Measurements from ENCODE around the gene ZBTB16. TPM values are rescaled to one million over a fixed set of nuclear protein-coding genes. Genes with fewer than 3 reads are reported as not detected.

The ZBTB16 gene
- total RNA-seq, 2 experiments from 2014 or later, result 19.1 to 20.6 TPM

- no peaks in the 10 kb centered on the region for H3K9me3 Mint-ChIP-seq
- Histone ChIP-seq H3K4me3 (ENCODE audit: low read length) (no peak overlapping the region), H3K27ac (ENCODE audit: low read depth in 1 of 2, low read length in 2 of 2) (no peak overlapping the region), H3K4me1 (ENCODE audit: insufficient read depth, low read length) (no peaks in the 10 kb centered on the region), H3K9me3 (ENCODE audit: control insufficient read depth in 1 of 2, insufficient read depth in 1 of 2, low read length in 2 of 2) (peaks cover 0 to 3% of the 10 kb centered on the region in 2 experiments), H3K27me3 (ENCODE audit: control insufficient read depth in 1 of 2, insufficient read depth in 2 of 2, low read length in 2 of 2) (peaks cover 26 to 41% of the 10 kb centered on the region in 2 experiments), H3K36me3 (ENCODE audit: insufficient read depth, low read length) (no peaks in the 10 kb centered on the region)
- no peak overlapping the region for H3K4me3 Mint-ChIP-seq
- peaks cover 70% of the 10 kb centered on the region for H3K27me3 Mint-ChIP-seq
- ATAC-seq (ENCODE audit: poor library complexity) (no peak), DNase-seq (no peak)
- intact Hi-C loops (cut with DNase I, micrococcal nuclease), result no loop called here
- POLR2A ChIA-PET, result no interaction called here
- H3K27ac Mint-ChIP-seq, result no peak overlapping the region
- H3K36me3 Mint-ChIP-seq (ENCODE audit: low read depth), result no peaks in the 10 kb centered on the region
- CTCF ChIA-PET, result no interaction called here
- no peaks in the 10 kb centered on the region for H3K4me1 Mint-ChIP-seq (ENCODE audit: low read depth)
- no peak for TF ChIP-seq CTCF (IDR thresholded peaks at IDR 0.05)
These were observed 213.6 kb downstream of the ZBTB16 start for GRCh38 chr11:114273071-114273470.

- H3K27me3 Mint-ChIP-seq, result peaks cover 73% of the 10 kb centered on the region
- H3K36me3 Mint-ChIP-seq (ENCODE audit: low read depth), result no peaks in the 10 kb centered on the region
- TF ChIP-seq CTCF (IDR thresholded peaks at IDR 0.05), result no peak
- ChIA-PET POLR2A (no interaction called here), CTCF (no interaction called here)
- DNase-seq (no peak), ATAC-seq (ENCODE audit: poor library complexity) (no peak)
- intact Hi-C loops (cut with DNase I, micrococcal nuclease), result no loop called here
- H3K27me3 ChIP-seq (ENCODE audit: control insufficient read depth in 1 of 2, insufficient read depth in 2 of 2, low read length in 2 of 2), result peaks cover 26 to 41% of the 10 kb centered on the region in 2 experiments
- H3K27ac Mint-ChIP-seq, result no peak overlapping the region
- H3K4me1 Mint-ChIP-seq (ENCODE audit: low read depth), result no peaks in the 10 kb centered on the region
- H3K9me3 Mint-ChIP-seq, result no peaks in the 10 kb centered on the region
- no peak overlapping the region for H3K27ac ChIP-seq (ENCODE audit: low read depth in 1 of 2, low read length in 2 of 2)
- no peaks in the 10 kb centered on the region for H3K4me1 ChIP-seq (ENCODE audit: insufficient read depth, low read length)
- no peak overlapping the region for H3K4me3 Mint-ChIP-seq
- H3K9me3 ChIP-seq (ENCODE audit: control insufficient read depth in 1 of 2, insufficient read depth in 1 of 2, low read length in 2 of 2), result peaks cover 0 to 3% of the 10 kb centered on the region in 2 experiments
- no peaks in the 10 kb centered on the region for H3K36me3 ChIP-seq (ENCODE audit: insufficient read depth, low read length)
- H3K4me3 ChIP-seq (ENCODE audit: low read length), result no peak overlapping the region
These were observed 214.6 kb downstream of the ZBTB16 start for GRCh38 chr11:114273890-114274635.

GRCh38 chr11:114274637-114275036 is 215.1 kb downstream of the ZBTB16 start:
- Histone ChIP-seq H3K9me3 (ENCODE audit: control insufficient read depth in 1 of 2, insufficient read depth in 1 of 2, low read length in 2 of 2) (peaks cover 0 to 3% of the 10 kb centered on the region in 2 experiments), H3K4me1 (ENCODE audit: insufficient read depth, low read length) (no peaks in the 10 kb centered on the region), H3K27me3 (ENCODE audit: control insufficient read depth in 1 of 2, insufficient read depth in 2 of 2, low read length in 2 of 2) (peaks cover 26 to 41% of the 10 kb centered on the region in 2 experiments), H3K4me3 (ENCODE audit: low read length) (no peak overlapping the region), H3K27ac (ENCODE audit: low read depth in 1 of 2, low read length in 2 of 2) (no peak overlapping the region), H3K36me3 (ENCODE audit: insufficient read depth, low read length) (no peaks in the 10 kb centered on the region)
- ChIA-PET POLR2A (no interaction called here), CTCF (no interaction called here)
- Mint-ChIP-seq H3K4me1 (ENCODE audit: low read depth) (no peaks in the 10 kb centered on the region), H3K4me3 (no peak overlapping the region), H3K27ac (no peak overlapping the region), H3K27me3 (peaks cover 75% of the 10 kb centered on the region), H3K9me3 (no peaks in the 10 kb centered on the region), H3K36me3 (ENCODE audit: low read depth) (no peaks in the 10 kb centered on the region)
- no peak for DNase-seq
- TF ChIP-seq CTCF (IDR thresholded peaks at IDR 0.05), result no peak
- no peak for ATAC-seq (ENCODE audit: poor library complexity)
- intact Hi-C loops (cut with DNase I, micrococcal nuclease), result no loop called here
